Mesothelial cell of epicardium (in vitro differentiated cells): ENCODE data around the gene TCERG1L. TPM values are rescaled to one million over a fixed set of nuclear protein-coding genes. Genes with fewer than 3 reads are reported as not detected.
"Not testable (repeated sequence)": the region's sequence is repeated elsewhere in the genome, so short reads cannot be mapped to it uniquely, and the experiment has no call there.

Source experiments
- DNase-seq, 2 experiments: peaks; one replicate each; pipeline ENCODE4 v3.0.0; 2021; ENCODE audit warnings: low spot score in 2 of 2; ENCODE audit not compliant: unreplicated experiment in 2 of 2
- H3K27ac Mint-ChIP-seq: 2 replicates; pipeline ENCODE4 v1.8.0; 2021; ENCODE audit warnings: mixed read lengths
- H3K27me3 Mint-ChIP-seq: 2 replicates; pipeline ENCODE4 v1.8.0; 2021; ENCODE audit warnings: low read depth, mixed read lengths
- H3K36me3 Mint-ChIP-seq: 2 replicates; pipeline ENCODE4 v1.8.0; 2021; ENCODE audit warnings: mixed read lengths
- H3K4me1 Mint-ChIP-seq: 2 replicates; pipeline ENCODE4 v1.8.0; 2021; ENCODE audit warnings: mixed read lengths
- H3K4me3 Mint-ChIP-seq: 2 replicates; pipeline ENCODE4 v1.8.0; 2021; ENCODE audit warnings: mild to moderate bottlenecking, moderate library complexity, mixed read lengths
- H3K9me3 Mint-ChIP-seq: 2 replicates; pipeline ENCODE4 v1.8.0; 2021; ENCODE audit warnings: mixed read lengths
- CTCF ChIP-seq: fragments of 200-600 bp; sonication (generic); IDR thresholded peaks from one replicate; pipeline ENCODE4 v1.5.0; 2021; ENCODE audit warnings: antibody characterized with exemption; ENCODE audit not compliant: unreplicated experiment
- total RNA-seq: library from RNA; stranded (reverse); gene quantifications from 3 replicates; pipeline ENCODE4 v1.2.1, GENCODE V29; 2021

Gene TCERG1L
- total RNA-seq, 1 donor from 2014 or later = 0.63 TPM

GRCh38 chr10:131102147-131102546, 209.4 kb downstream of the TCERG1L start:
- peaks cover 32% of the 10 kb centered on the region for H3K4me1 Mint-ChIP-seq
- no peak overlapping the region for H3K4me3 Mint-ChIP-seq
- no peak overlapping the region for H3K27ac Mint-ChIP-seq
- H3K27me3 Mint-ChIP-seq = no peaks in the 10 kb centered on the region
- TF ChIP-seq CTCF = no peak
- DNase-seq = no peak
- H3K9me3 Mint-ChIP-seq = peaks cover 21% of the 10 kb centered on the region
- H3K36me3 Mint-ChIP-seq = no peaks in the 10 kb centered on the region

GRCh38 chr10:131100418-131101410, 210.8 kb downstream of the TCERG1L start:
- peak overlapping the region; percentile 62 for H3K27ac Mint-ChIP-seq
- not testable (repeated sequence) for H3K27me3 Mint-ChIP-seq, H3K36me3 Mint-ChIP-seq, DNase-seq, H3K4me3 Mint-ChIP-seq, H3K9me3 Mint-ChIP-seq
- H3K4me1 Mint-ChIP-seq = peaks cover 34% of the 10 kb centered on the region

GRCh38 chr10:131099028-131099726, 212.3 kb downstream of the TCERG1L start:
- no peak for TF ChIP-seq CTCF
- H3K27me3 Mint-ChIP-seq = no peaks in the 10 kb centered on the region
- no peak for DNase-seq
- no peak overlapping the region for H3K4me3 Mint-ChIP-seq
- H3K27ac Mint-ChIP-seq = no peak overlapping the region
- H3K4me1 Mint-ChIP-seq = peaks cover 44% of the 10 kb centered on the region
- no peaks in the 10 kb centered on the region for H3K9me3 Mint-ChIP-seq
- H3K36me3 Mint-ChIP-seq = no peaks in the 10 kb centered on the region

- H3K9me3 Mint-ChIP-seq = no peaks in the 10 kb centered on the region
- H3K4me1 Mint-ChIP-seq = peaks cover 51% of the 10 kb centered on the region
- peak overlapping the region; percentile 70 for H3K27ac Mint-ChIP-seq
- no peak overlapping the region for H3K4me3 Mint-ChIP-seq
- no peak for TF ChIP-seq CTCF
- H3K36me3 Mint-ChIP-seq = no peaks in the 10 kb centered on the region
- no peak for DNase-seq
- no peaks in the 10 kb centered on the region for H3K27me3 Mint-ChIP-seq
These were observed 213.0 kb downstream of the TCERG1L start for GRCh38 chr10:131098416-131098952.

- DNase-seq = no peak
- Mint-ChIP-seq H3K4me3 (no peak overlapping the region), H3K9me3 (no peaks in the 10 kb centered on the region), H3K4me1 (peaks cover 54% of the 10 kb centered on the region), H3K27ac (no peak overlapping the region), H3K36me3 (no peaks in the 10 kb centered on the region), H3K27me3 (no peaks in the 10 kb centered on the region)
- TF ChIP-seq CTCF = no peak
These were observed 215.5 kb downstream of the TCERG1L start for GRCh38 chr10:131096031-131096430.

GRCh38 chr10:131095313-131095580, 216.3 kb downstream of the TCERG1L start:
- Mint-ChIP-seq H3K27ac (no peak overlapping the region), H3K4me3 (no peak overlapping the region), H3K4me1 (peaks cover 46% of the 10 kb centered on the region), H3K9me3 (no peaks in the 10 kb centered on the region), H3K27me3 (no peaks in the 10 kb centered on the region), H3K36me3 (no peaks in the 10 kb centered on the region)
- no peak for DNase-seq
- TF ChIP-seq CTCF = no peak
